Upper lobe of left lung (tissue), 4 donors: Measurements from ENCODE around the gene ZNF775.

Experiments used
- POLR2AphosphoS5 ChIP-seq, 2 donors: sonication (generic); formaldehyde crosslinking; IDR thresholded peaks; one replicate each; pipeline ENCODE4 v1.5.1; 2017; ENCODE audit warnings: antibody characterized with exemption in 2 of 2
- TF ChIP-seq, protein P1 (sequence below), 6 experiments: fragments of 450-650 bp in 4 of 6; fragments of 200-600 bp in 2 of 6; sonication (generic) in 2 of 6; IDR thresholded peaks; one replicate each; pipeline ENCODE4 v1.5.1; 2016 to 2019; ENCODE audit warnings: antibody characterized with exemption in 6 of 6

GRCh38 chr7:150404172-150404804 is 25.2 kb downstream of the ZNF775 start:
- TF ChIP-seq POLR2AphosphoS5 (IDR thresholded peaks at IDR 0.05) = no peak
- TF ChIP-seq, protein P1, sequence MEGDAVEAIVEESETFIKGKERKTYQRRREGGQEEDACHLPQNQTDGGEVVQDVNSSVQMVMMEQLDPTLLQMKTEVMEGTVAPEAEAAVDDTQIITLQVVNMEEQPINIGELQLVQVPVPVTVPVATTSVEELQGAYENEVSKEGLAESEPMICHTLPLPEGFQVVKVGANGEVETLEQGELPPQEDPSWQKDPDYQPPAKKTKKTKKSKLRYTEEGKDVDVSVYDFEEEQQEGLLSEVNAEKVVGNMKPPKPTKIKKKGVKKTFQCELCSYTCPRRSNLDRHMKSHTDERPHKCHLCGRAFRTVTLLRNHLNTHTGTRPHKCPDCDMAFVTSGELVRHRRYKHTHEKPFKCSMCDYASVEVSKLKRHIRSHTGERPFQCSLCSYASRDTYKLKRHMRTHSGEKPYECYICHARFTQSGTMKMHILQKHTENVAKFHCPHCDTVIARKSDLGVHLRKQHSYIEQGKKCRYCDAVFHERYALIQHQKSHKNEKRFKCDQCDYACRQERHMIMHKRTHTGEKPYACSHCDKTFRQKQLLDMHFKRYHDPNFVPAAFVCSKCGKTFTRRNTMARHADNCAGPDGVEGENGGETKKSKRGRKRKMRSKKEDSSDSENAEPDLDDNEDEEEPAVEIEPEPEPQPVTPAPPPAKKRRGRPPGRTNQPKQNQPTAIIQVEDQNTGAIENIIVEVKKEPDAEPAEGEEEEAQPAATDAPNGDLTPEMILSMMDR (IDR thresholded peaks at IDR 0.05) = no peak
